Hematopoietic multipotent progenitor cell (in vitro differentiated cells): ENCODE measurements around the gene SRRM4. TPM values are rescaled to one million over a fixed set of nuclear protein-coding genes. Genes with fewer than 3 reads are reported as not detected.
"Not testable (repeated sequence)": the region's sequence is repeated elsewhere in the genome, so short reads cannot be mapped to it uniquely, and the experiment has no call there.

Experiments
- DNase-seq, 3 donors: peaks; one replicate each; pipeline ENCODE4 v3.0.0-alpha.2; 2011 to 2015; ENCODE audit warnings: low read depth in 2 of 3, low spot score in 2 of 3
- total RNA-seq: library from RNA; depleted of rRNA; stranded (reverse); fragments of >200 nt; gene quantifications from one replicate; pipeline ENCODE4 v1.2.3, GENCODE V29; 2012

Gene SRRM4
- total RNA-seq, 1 donor: under 0.01 TPM

- DNase-seq: no peak
These were observed 27.4 kb downstream of the SRRM4 start for GRCh38 chr12:119008691-119009221.

GRCh38 chr12:119011231-119011630 is 29.9 kb downstream of the SRRM4 start:
- no peak for DNase-seq

GRCh38 chr12:119012179-119012578 is 30.8 kb downstream of the SRRM4 start:
- no peak for DNase-seq

- DNase-seq: no peak
These were observed 31.7 kb downstream of the SRRM4 start for GRCh38 chr12:119013023-119013422.

- no peak for DNase-seq
These were observed 33.0 kb downstream of the SRRM4 start for GRCh38 chr12:119014368-119014767.

GRCh38 chr12:119016715-119017114 is 35.4 kb downstream of the SRRM4 start:
- DNase-seq: no peak

GRCh38 chr12:119019166-119019565 is 37.8 kb downstream of the SRRM4 start:
- DNase-seq: no peak

- DNase-seq: peak in 2 of 3 donors; percentile 8 to 13
These were observed 39.3 kb downstream of the SRRM4 start for GRCh38 chr12:119020406-119021360.

- DNase-seq: no peak
These were observed 43.0 kb downstream of the SRRM4 start for GRCh38 chr12:119024356-119024755.

- no peak for DNase-seq
These were observed 44.4 kb downstream of the SRRM4 start for GRCh38 chr12:119025786-119026185.

GRCh38 chr12:119033332-119033731 is 52.0 kb downstream of the SRRM4 start:
- DNase-seq: not testable (repeated sequence)

- DNase-seq: peak in 2 of 3 donors; percentile 9 to 37
These were observed 55.8 kb downstream of the SRRM4 start for GRCh38 chr12:119036878-119037825.

GRCh38 chr12:119044094-119044493 is 62.8 kb downstream of the SRRM4 start:
- no peak for DNase-seq

GRCh38 chr12:119047641-119048040 is 66.3 kb downstream of the SRRM4 start:
- no peak for DNase-seq

- no peak for DNase-seq
These were observed 69.3 kb downstream of the SRRM4 start for GRCh38 chr12:119050663-119051062.

- no peak for DNase-seq
These were observed 70.1 kb downstream of the SRRM4 start for GRCh38 chr12:119051474-119051873.

- no peak for DNase-seq
These were observed 70.7 kb downstream of the SRRM4 start for GRCh38 chr12:119052001-119052400.

GRCh38 chr12:119055977-119056376 is 74.6 kb downstream of the SRRM4 start:
- no peak for DNase-seq

- peak in 2 of 3 donors; percentile 59 to 79 for DNase-seq
These were observed 79.8 kb downstream of the SRRM4 start for GRCh38 chr12:119060847-119061796.
